ENCODE data around the gene CPAMD8. TPM values are rescaled to one million over a fixed set of nuclear protein-coding genes. Genes with fewer than 3 reads are reported as not detected.

CPAMD8 gene
- total RNA-seq, 2 donors from 2014 or later, result 2.0 to 5.2 TPM

DNA sequence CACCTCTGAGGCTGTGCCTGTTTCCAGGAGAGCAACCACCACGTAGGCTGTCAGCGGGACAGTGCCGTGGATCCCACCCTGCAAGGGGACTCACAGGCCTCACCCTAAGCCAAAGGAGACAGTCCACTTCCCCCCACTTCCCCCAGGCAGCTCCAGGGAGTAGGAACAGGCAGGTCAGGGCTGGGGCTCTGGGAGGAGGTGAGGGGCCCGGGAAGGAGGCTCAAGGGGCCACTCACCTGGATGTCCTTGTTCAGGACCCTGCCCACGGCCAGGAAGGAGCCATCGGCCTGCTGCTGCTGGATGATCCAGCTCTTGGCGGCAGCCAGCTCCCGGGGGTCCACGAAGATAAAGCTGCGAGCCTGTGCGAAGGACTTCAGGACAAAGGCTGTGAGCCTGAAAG, 112.2 kb downstream of the CPAMD8 start:
- WGBS, 2 donors, result 72 to 85% methylated on average over 3 to 10 of the region's 11 CpGs
- Histone ChIP-seq H3K27me3 (no peaks in the 10 kb centered on the region), H3K36me3 (replicated peaks in 1 of 2; ENCODE audit: insufficient read depth in 1 of 2, low read depth in 2 of 2) (no peaks in the 10 kb centered on the region), H3K4me3 (no peak overlapping the region), H3K27ac (no peak overlapping the region), H3K4me1 (no peaks in the 10 kb centered on the region), H3K9me3 (peaks cover 0 to 31% (median 0%) of the 10 kb centered on the region in 3 donors)
- intact Hi-C loops (cut with DNase I), result no loop called here
- DNase-seq (no peak), ATAC-seq (no peak)
- TF ChIP-seq POLR2A (IDR thresholded peaks at IDR 0.05), result no peak
- TF ChIP-seq, protein P1, sequence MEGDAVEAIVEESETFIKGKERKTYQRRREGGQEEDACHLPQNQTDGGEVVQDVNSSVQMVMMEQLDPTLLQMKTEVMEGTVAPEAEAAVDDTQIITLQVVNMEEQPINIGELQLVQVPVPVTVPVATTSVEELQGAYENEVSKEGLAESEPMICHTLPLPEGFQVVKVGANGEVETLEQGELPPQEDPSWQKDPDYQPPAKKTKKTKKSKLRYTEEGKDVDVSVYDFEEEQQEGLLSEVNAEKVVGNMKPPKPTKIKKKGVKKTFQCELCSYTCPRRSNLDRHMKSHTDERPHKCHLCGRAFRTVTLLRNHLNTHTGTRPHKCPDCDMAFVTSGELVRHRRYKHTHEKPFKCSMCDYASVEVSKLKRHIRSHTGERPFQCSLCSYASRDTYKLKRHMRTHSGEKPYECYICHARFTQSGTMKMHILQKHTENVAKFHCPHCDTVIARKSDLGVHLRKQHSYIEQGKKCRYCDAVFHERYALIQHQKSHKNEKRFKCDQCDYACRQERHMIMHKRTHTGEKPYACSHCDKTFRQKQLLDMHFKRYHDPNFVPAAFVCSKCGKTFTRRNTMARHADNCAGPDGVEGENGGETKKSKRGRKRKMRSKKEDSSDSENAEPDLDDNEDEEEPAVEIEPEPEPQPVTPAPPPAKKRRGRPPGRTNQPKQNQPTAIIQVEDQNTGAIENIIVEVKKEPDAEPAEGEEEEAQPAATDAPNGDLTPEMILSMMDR (IDR thresholded peaks at IDR 0.05), result no peak

DNA sequence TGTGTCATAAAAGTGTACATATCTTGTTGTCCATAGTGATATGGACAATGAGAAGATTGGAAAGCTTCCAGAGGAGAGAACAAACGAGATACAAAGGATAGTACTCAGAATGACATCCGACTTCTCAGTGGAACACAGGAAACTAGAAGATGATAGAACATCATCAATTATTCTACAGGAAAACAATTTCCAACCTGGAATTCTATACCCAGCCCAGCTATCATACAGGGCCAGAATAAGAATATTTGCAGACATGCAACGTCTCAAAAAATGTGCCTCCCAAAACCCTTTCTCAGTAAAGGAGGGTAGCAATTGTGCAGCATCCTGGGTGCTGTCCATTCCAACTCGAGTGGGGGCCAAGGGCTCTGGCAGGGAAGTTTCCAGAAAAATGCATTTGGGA, 113.8 kb downstream of the CPAMD8 start:
- TF ChIP-seq, protein P1 (IDR thresholded peaks at IDR 0.05), result no peak
- no peak for TF ChIP-seq POLR2A (IDR thresholded peaks at IDR 0.05)
- 41 to 46% methylated on average over 4 of the region's 4 CpGs for WGBS, 2 donors

DNA sequence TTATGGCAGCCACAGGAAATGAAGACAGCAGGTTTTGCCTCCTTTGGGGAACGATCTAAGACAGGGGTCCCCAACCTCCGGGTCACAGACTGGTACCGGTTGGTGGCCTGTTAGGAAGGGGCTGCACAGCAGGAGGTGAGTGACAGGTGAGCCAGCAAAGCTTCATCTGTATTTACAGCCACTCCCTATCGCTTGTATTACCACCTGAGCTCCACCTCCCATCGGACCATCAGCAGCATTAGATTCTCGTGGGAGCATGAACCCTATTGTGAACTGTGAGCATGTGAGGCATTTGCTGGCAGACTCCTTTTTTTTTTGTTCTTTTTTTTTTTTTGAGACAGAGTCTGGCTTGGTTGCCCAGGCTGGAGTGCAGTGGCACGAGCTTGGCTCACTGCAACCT, 115.6 kb downstream of the CPAMD8 start:
- no peak overlapping the region for H3K4me3 ChIP-seq
- TF ChIP-seq, protein P1 (IDR thresholded peaks at IDR 0.05), result no peak
- TF ChIP-seq POLR2A (IDR thresholded peaks at IDR 0.05), result no peak
- H3K4me1 ChIP-seq, result no peaks in the 10 kb centered on the region
- no peak overlapping the region for H3K27ac ChIP-seq
- H3K27me3 ChIP-seq, result no peaks in the 10 kb centered on the region
- WGBS, 2 donors, result 72 to 77% methylated on average over 7 of the region's 7 CpGs
- no peaks in the 10 kb centered on the region for H3K36me3 ChIP-seq (replicated peaks in 1 of 2; ENCODE audit: insufficient read depth in 1 of 2, low read depth in 2 of 2)
- peaks cover 0 to 31% (median 0%) of the 10 kb centered on the region in 3 donors for H3K9me3 ChIP-seq
- no peak for ATAC-seq
- intact Hi-C loops (cut with DNase I), result no loop called here
- DNase-seq, result no peak

More for the DNA sequence above, 113.8 kb downstream of the CPAMD8 start:
- ATAC-seq, result no peak
- intact Hi-C loops (cut with DNase I), result no loop called here
- H3K36me3 ChIP-seq (replicated peaks in 1 of 2; ENCODE audit: insufficient read depth in 1 of 2, low read depth in 2 of 2), result no peaks in the 10 kb centered on the region
- H3K9me3 ChIP-seq, result peaks cover 0 to 31% (median 0%) of the 10 kb centered on the region in 3 donors
- no peak overlapping the region for H3K4me3 ChIP-seq
- H3K27me3 ChIP-seq, result no peaks in the 10 kb centered on the region
- H3K4me1 ChIP-seq, result no peaks in the 10 kb centered on the region
- no peak for DNase-seq
- H3K27ac ChIP-seq, result no peak overlapping the region

DNA sequence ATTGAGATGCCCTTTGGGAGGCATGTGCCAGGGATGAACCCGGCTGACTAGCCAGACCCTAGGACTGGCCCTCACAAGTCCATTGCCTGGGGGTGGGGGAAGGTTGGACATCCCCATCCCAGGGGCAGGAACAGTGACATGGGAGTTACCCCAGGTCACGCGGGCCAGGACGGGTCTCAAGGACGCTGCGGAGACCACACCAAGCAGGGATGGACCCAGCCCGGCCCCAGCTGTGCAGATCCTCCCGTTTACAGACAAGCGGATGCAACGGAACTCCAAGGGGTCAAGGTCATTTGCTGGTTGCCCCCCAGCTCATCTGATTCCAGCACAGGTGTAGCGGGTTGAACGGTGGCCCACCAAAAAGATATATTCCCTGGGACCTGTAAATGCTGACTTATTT, 117.9 kb downstream of the CPAMD8 start:
- peaks cover 0 to 17% (median 0%) of the 10 kb centered on the region in 3 donors for H3K9me3 ChIP-seq
- H3K4me3 ChIP-seq, result no peak overlapping the region
- 49 to 81% methylated on average over 7 to 12 of the region's 12 CpGs for WGBS, 2 donors
- no peak for DNase-seq
- H3K4me1 ChIP-seq, result no peaks in the 10 kb centered on the region
- TF ChIP-seq, protein P1 (IDR thresholded peaks at IDR 0.05), result no peak
- TF ChIP-seq POLR2A (IDR thresholded peaks at IDR 0.05), result no peak
- ATAC-seq, result no peak
- no peaks in the 10 kb centered on the region for H3K27me3 ChIP-seq
- no peaks in the 10 kb centered on the region for H3K36me3 ChIP-seq (replicated peaks in 1 of 2; ENCODE audit: insufficient read depth in 1 of 2, low read depth in 2 of 2)
- no peak overlapping the region for H3K27ac ChIP-seq
- intact Hi-C loops (cut with DNase I), result no loop called here

DNA sequence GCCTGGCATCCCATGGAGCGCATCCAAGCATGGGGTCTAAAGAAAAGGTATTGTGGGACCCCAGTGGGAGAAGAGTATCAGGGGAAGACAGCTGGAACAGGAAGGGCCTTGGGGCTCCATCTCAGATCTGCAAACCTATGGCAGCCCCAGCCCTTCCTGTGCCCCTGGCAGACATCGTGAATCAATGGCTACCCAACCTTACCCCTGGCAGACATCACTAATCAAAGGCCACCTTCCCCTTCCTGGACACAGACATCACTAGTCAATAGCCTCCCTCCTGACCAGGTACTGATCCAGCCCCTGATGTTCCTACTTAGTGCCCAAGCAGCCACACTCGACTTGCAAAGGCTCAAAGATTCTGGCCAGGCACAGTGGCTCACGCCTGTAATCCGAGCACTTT, 122.0 kb downstream of the CPAMD8 start:
- Histone ChIP-seq H3K27ac (no peak overlapping the region), H3K36me3 (replicated peaks in 1 of 2; ENCODE audit: insufficient read depth in 1 of 2, low read depth in 2 of 2) (no peaks in the 10 kb centered on the region), H3K4me3 (no peak overlapping the region), H3K27me3 (no peaks in the 10 kb centered on the region), H3K9me3 (no peaks in the 10 kb centered on the region), H3K4me1 (no peaks in the 10 kb centered on the region)
- TF ChIP-seq, protein P1 (IDR thresholded peaks at IDR 0.05), result no peak
- TF ChIP-seq POLR2A (IDR thresholded peaks at IDR 0.05), result no peak
- intact Hi-C loops (cut with DNase I), result no loop called here
- WGBS, 2 donors, result 58 to 65% methylated on average over 1 to 5 of the region's 5 CpGs
- ATAC-seq (no peak), DNase-seq (no peak)

All from body of pancreas (tissue), 4 donors.